ENCODE results near the gene INSR. TPM values are rescaled to one million over a fixed set of nuclear protein-coding genes. Genes with fewer than 3 reads are reported as not detected.

Gene INSR
- total RNA-seq, 1 donor from 2014 or later: 44.7 TPM

DNA sequence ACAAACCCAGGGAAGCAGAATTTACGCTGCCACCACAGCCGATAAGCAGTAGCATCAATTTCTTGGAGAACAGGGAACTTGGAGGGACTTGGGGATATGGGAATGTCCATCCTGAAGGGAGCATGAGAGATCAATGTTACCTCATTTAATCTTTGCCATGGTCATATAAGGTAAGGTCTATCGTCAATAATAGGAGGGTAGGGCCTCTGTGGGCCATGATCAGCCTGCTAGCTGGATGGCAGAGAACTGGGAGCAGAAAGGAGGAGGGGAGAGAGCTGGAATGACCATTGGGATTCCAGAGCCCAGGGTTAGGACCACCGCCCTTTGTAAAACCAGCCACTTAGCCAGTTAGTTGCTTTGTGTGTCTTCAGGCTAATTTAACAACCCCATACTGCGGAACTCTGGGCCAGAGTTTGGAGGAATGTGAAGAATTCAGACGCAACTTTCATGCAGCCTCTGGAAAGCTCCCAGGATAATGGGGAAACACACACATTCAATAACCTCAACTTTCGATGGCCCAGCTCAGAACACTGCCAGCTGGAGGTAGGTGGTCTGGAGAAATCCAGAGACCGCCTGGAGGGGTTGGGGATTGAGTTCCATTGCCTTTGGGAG, 184.4 kb downstream of the INSR start:
- no peaks in the 10 kb centered on the region for H3K4me1 Mint-ChIP-seq
- no peak overlapping the region for H3K27ac Mint-ChIP-seq
- TF ChIP-seq, protein P1, sequence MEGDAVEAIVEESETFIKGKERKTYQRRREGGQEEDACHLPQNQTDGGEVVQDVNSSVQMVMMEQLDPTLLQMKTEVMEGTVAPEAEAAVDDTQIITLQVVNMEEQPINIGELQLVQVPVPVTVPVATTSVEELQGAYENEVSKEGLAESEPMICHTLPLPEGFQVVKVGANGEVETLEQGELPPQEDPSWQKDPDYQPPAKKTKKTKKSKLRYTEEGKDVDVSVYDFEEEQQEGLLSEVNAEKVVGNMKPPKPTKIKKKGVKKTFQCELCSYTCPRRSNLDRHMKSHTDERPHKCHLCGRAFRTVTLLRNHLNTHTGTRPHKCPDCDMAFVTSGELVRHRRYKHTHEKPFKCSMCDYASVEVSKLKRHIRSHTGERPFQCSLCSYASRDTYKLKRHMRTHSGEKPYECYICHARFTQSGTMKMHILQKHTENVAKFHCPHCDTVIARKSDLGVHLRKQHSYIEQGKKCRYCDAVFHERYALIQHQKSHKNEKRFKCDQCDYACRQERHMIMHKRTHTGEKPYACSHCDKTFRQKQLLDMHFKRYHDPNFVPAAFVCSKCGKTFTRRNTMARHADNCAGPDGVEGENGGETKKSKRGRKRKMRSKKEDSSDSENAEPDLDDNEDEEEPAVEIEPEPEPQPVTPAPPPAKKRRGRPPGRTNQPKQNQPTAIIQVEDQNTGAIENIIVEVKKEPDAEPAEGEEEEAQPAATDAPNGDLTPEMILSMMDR (IDR thresholded peaks at IDR 0.05; ENCODE audit: unreplicated experiment): no peak
- H3K9me3 Mint-ChIP-seq: peaks cover 13% of the 10 kb centered on the region
- no peaks in the 10 kb centered on the region for H3K27me3 Mint-ChIP-seq (ENCODE audit: low read depth)
- H3K36me3 Mint-ChIP-seq: peaks cover 12% of the 10 kb centered on the region
- H3K4me3 Mint-ChIP-seq: no peak overlapping the region
- no peak for DNase-seq (ENCODE audit: low spot score in 2 of 2, unreplicated experiment in 2 of 2)

DNA sequence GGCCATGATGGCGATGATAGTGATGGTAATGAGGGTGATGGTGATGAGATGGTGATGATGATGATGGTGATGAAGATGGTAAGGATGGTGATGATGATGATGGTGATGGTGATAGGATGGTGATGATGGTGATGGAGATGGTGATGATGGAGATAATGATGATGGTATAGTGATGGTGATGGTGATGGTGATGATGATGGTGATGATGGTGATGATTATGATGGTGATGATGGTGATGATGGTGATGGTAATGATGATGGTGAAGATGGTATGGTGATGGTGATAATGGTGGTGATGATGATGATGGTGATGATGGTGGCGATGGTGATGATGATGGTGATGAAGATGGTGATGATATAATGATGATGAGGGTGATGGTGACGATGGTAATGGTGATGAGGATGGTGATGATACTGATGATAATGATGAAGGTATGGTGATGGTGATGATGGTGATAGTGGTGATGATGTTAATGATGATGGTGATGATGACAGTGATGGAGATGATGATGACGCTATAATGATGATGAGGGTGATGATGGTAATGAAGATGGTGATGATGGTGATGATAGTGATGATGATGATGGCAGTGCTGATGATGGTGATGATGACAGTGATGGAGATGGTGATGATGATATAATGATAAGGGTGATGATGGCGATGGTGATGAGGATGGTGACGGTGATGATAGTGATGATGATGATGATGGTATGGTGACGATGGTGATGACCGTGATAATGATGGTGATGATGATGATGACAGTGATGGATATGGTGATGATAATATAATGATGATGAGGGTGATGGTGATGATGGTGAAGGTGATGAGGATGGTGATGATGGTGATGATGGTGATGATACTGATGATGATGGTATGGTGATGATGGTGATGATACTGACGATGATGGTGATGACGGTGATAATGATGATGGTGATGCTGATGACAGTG, 187.2 kb downstream of the INSR start:
- DNase-seq (ENCODE audit: low spot score in 2 of 2, unreplicated experiment in 2 of 2): no peak
- Mint-ChIP-seq H3K36me3 (no peaks in the 10 kb centered on the region), H3K9me3 (no peaks in the 10 kb centered on the region), H3K4me1 (peaks cover 8% of the 10 kb centered on the region), H3K4me3 (no peak overlapping the region), H3K27ac (no peak overlapping the region), H3K27me3 (ENCODE audit: low read depth) (no peaks in the 10 kb centered on the region)
- TF ChIP-seq, protein P1 (IDR thresholded peaks at IDR 0.05; ENCODE audit: unreplicated experiment): no peak

DNA sequence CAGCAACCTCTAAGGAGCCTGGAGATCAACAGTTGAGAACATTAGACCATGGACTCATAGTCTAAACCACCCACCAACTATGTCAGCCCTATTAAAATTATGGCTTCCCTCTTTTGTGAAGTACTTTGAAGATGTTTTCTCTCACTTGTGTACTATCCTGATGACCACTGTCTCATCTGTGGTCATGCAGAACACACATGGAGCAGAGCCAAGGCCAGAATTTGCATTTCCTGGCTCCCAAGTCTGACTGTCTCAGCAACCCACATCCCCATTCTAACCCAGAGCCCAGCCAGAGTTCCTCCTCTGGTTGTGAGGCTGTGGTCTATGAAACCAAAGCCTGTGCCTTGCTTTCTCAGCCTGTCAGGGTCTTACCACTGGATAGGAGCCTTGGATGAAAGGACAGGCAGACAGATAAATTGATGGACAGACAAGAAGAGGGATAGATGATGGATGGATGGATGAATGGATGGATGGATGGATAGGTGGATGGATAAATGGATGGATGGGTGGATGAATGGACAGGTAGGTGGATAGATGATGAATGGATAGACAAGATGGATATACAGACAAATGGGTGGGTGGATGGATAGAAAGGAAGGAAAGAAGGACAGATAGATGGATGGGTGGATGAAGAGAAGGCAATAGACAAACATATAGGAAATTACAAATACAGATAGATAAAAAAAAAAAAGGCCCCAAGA, 189.3 kb downstream of the INSR start:
- no peaks in the 10 kb centered on the region for H3K27me3 Mint-ChIP-seq (ENCODE audit: low read depth)
- peaks cover 25% of the 10 kb centered on the region for H3K4me1 Mint-ChIP-seq
- no peaks in the 10 kb centered on the region for H3K36me3 Mint-ChIP-seq
- H3K9me3 Mint-ChIP-seq: no peaks in the 10 kb centered on the region
- TF ChIP-seq, protein P1 (IDR thresholded peaks at IDR 0.05; ENCODE audit: unreplicated experiment): no peak
- H3K4me3 Mint-ChIP-seq: no peak overlapping the region
- no peak overlapping the region for H3K27ac Mint-ChIP-seq
- DNase-seq (ENCODE audit: low spot score in 2 of 2, unreplicated experiment in 2 of 2): no peak

DNA sequence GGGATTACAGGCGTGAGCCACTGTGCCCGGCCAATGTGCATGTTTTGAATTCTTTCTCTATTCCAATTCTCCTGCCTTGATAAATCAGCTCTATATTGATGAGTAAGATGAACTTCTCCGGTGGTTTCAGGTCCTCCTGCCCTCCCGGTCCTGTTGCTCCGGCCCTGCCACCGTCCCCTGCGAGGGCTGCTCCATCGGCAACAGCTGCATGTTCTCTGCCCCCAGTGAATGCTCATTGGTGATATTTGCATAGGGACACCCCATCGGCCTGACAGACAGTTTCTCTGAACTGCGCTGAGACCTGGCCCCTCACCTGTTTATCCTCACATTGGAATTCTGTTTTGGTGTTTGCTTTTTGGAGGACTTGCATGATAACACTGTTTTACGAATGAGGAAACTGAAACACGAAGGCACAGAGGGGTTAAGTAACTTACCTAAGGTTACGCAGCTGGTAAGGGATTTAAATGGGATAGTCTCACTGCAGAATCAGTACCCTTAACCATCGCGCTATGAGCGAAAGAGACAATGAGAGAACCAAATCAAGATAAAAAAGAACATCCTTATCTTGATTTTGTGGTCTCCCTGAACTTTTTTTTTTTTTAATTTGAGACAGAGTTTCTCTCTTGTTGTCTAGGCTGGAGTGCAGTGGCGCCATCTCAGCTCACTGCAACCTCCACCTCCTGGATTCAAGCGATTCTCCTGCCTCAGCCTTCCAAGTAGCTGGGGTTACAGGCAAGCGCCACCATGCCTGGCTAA, 192.5 kb downstream of the INSR start:
- TF ChIP-seq, protein P1 (IDR thresholded peaks at IDR 0.05; ENCODE audit: unreplicated experiment): no peak
- Mint-ChIP-seq H3K4me1 (peaks cover 38% of the 10 kb centered on the region), H3K4me3 (no peak overlapping the region), H3K36me3 (peaks cover 10% of the 10 kb centered on the region), H3K9me3 (peaks cover 15% of the 10 kb centered on the region), H3K27ac (peak overlapping the region; percentile 73), H3K27me3 (ENCODE audit: low read depth) (no peaks in the 10 kb centered on the region)
- no peak for DNase-seq (ENCODE audit: low spot score in 2 of 2, unreplicated experiment in 2 of 2)

DNA sequence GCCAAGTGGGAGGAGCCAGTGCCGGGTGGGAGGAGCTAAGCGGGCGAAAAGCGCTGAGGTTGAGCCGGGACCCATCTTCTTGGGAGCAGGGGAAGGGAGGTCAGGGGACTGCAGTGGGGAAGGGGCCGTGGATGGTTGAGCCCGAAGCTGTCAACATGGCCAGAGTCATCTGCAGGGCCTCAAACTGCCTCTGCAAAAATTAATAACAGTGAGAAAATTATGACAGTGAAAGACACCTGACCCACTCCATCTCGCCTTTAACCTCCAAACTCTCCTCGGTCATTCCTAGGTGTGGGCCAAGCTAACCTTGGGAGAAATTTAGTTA, 194.7 kb downstream of the INSR start:
- Mint-ChIP-seq H3K27ac (peak overlapping the region; percentile 97), H3K36me3 (peaks cover 22% of the 10 kb centered on the region), H3K4me3 (peak overlapping the region; percentile 84), H3K4me1 (peaks cover 38% of the 10 kb centered on the region), H3K9me3 (peaks cover 28% of the 10 kb centered on the region), H3K27me3 (ENCODE audit: low read depth) (no peaks in the 10 kb centered on the region)
- TF ChIP-seq, protein P1 (IDR thresholded peaks at IDR 0.05; ENCODE audit: unreplicated experiment): no peak
- DNase-seq (ENCODE audit: low spot score in 2 of 2, unreplicated experiment in 2 of 2): peak in 1 of 2 experiments; percentile 82

All from mesothelial cell of epicardium (in vitro differentiated cells).